A673 (cell line): Measurements from ENCODE around the gene KATNBL1.

Experiments
- EZH2 ChIP-seq: fragments of 200-600 bp; sonication (generic); IDR thresholded peaks from 2 replicates; pipeline ENCODE4 v1.6.1; 2017; ENCODE audit warnings: borderline replicate concordance, low read depth, mild to moderate bottlenecking, mixed read lengths, antibody characterized with exemption, low read length; ENCODE audit not compliant: poor library complexity, severe bottlenecking
- TF ChIP-seq, protein P1 (sequence below): fragments of 300-800, 200-600 bp; sonication (generic); conservative IDR thresholded peaks from 2 replicates; pipeline ENCODE4 v1.5.1; 2017; ENCODE audit warnings: low read depth, mild to moderate bottlenecking, antibody characterized with exemption, low read length, moderate library complexity, mixed read lengths

- no peak for TF ChIP-seq EZH2
- TF ChIP-seq, protein P1, sequence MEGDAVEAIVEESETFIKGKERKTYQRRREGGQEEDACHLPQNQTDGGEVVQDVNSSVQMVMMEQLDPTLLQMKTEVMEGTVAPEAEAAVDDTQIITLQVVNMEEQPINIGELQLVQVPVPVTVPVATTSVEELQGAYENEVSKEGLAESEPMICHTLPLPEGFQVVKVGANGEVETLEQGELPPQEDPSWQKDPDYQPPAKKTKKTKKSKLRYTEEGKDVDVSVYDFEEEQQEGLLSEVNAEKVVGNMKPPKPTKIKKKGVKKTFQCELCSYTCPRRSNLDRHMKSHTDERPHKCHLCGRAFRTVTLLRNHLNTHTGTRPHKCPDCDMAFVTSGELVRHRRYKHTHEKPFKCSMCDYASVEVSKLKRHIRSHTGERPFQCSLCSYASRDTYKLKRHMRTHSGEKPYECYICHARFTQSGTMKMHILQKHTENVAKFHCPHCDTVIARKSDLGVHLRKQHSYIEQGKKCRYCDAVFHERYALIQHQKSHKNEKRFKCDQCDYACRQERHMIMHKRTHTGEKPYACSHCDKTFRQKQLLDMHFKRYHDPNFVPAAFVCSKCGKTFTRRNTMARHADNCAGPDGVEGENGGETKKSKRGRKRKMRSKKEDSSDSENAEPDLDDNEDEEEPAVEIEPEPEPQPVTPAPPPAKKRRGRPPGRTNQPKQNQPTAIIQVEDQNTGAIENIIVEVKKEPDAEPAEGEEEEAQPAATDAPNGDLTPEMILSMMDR = no peak
Measured at GRCh38 chr15:34102175-34102925, 107.5 kb downstream of the KATNBL1 start.
